Naive thymus-derived CD8-positive, alpha-beta T cell (primary cell): Measurements from ENCODE around the gene SIN3B. TPM values are rescaled to one million over a fixed set of nuclear protein-coding genes. Genes with fewer than 3 reads are reported as not detected.
A peak's percentile ranks its signal among the peaks of the same experiment; 100 is the strongest.
"Not testable (repeated sequence)": the region's sequence is repeated elsewhere in the genome, so short reads cannot be mapped to it uniquely, and the experiment has no call there.

Experiments
- ATAC-seq, 2 donors: fragments of 150-1000 bp; cut with Tn5 transposase in 1 of 2; sonication (Bioruptor Pico), chemical (Tn5 transposase) in 1 of 2; 1 replicate in 1 of 2; 2 replicates in 1 of 2; pipeline ENCODE4 v1.10.0; 2021; ENCODE audit warnings: mild to moderate bottlenecking in 2 of 2, moderate library complexity in 2 of 2
- POLR2A ChIA-PET: fragments of 350-600 bp; sonication (Branson Sonifier 250); formaldehyde crosslinking; loops from one replicate; lab custom pipeline; 2021; ENCODE audit warnings: antibody characterized with exemption; lab: Charles Lee
- DNase-seq, 10 donors: peaks; one replicate each; pipeline versions ENCODE4 v3.0.0 to v3.0.0-alpha.2; 2020 to 2022
- H3K27ac Mint-ChIP-seq, 10 donors: one replicate each; pipeline ENCODE4 v1.8.0; 2020 to 2022; ENCODE audit warnings: mild to moderate bottlenecking in 10 of 10, mixed read lengths in 10 of 10, moderate library complexity in 4 of 10, inconsistent platforms in 1 of 10
- H3K27me3 Mint-ChIP-seq, 5 donors: one replicate each; pipeline ENCODE4 v1.8.0; 2021 to 2022; ENCODE audit warnings: mixed read lengths in 5 of 5
- H3K36me3 Mint-ChIP-seq, 3 donors: one replicate each; pipeline ENCODE4 v1.8.0; 2020 to 2022; ENCODE audit warnings: mixed read lengths in 3 of 3, mild to moderate bottlenecking in 2 of 3, inconsistent platforms in 1 of 3
- H3K4me1 Mint-ChIP-seq, 4 donors: one replicate each; pipeline ENCODE4 v1.8.0; 2021 to 2022; ENCODE audit warnings: mixed read lengths in 4 of 4
- H3K4me3 Mint-ChIP-seq, 10 donors: one replicate each; pipeline ENCODE4 v1.8.0; 2020 to 2022; ENCODE audit warnings: mild to moderate bottlenecking in 10 of 10, mixed read lengths in 10 of 10, moderate library complexity in 6 of 10, inconsistent platforms in 1 of 10
- H3K9me3 Mint-ChIP-seq, 9 donors: one replicate each; pipeline ENCODE4 v1.8.0; 2020 to 2022; ENCODE audit warnings: mixed read lengths in 9 of 9, mild to moderate bottlenecking in 3 of 9, inconsistent platforms in 1 of 9, moderate library complexity in 1 of 9
- polyA plus RNA-seq, 3 donors: library from polyadenylated mRNA; unstranded; fragments of 300-500 nt; fragmentation: Illumina TruSeq; gene quantifications; one replicate each; pipeline ENCODE4 v1.2.3, GENCODE V29; 2021
- total RNA-seq, 8 experiments: library from RNA in 2 of 8; stranded (reverse) in 2 of 8; gene quantifications; one replicate each; pipeline ENCODE4 v1.2.3 and lab custom pipeline; 2021 to 2026

The SIN3B gene
- total and polyA plus RNA-seq, 5 experiments from 2014 or later, result 2.2 to 104 (median 5.2) TPM

DNA sequence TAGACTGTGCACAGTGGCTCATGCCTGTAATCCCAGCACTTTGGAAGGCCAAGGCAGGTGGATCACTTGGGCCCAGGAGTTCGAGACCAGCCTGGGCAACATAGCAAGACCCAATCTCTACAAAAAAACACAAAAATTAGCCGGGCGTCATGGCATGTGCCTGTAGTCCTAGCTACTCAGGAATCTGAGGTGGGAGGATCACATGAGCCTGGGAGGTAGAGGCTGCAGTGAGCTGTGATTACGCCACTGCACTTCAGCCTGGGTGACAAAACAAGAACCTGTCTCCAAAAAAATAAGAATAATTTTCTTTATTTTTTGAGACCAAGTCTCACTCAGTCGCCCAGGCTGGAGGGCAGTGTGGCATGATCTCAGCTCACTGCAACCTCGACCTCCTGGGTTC, 30.9 kb upstream of the SIN3B start:
- ATAC-seq, H3K4me3 Mint-ChIP-seq, H3K27ac Mint-ChIP-seq, H3K4me1 Mint-ChIP-seq, H3K27me3 Mint-ChIP-seq, DNase-seq, POLR2A ChIA-PET, H3K36me3 Mint-ChIP-seq: not testable (repeated sequence)
- H3K9me3 Mint-ChIP-seq, result peaks cover 0 to 12% (median 0%) of the 10 kb centered on the region in 9 donors

DNA sequence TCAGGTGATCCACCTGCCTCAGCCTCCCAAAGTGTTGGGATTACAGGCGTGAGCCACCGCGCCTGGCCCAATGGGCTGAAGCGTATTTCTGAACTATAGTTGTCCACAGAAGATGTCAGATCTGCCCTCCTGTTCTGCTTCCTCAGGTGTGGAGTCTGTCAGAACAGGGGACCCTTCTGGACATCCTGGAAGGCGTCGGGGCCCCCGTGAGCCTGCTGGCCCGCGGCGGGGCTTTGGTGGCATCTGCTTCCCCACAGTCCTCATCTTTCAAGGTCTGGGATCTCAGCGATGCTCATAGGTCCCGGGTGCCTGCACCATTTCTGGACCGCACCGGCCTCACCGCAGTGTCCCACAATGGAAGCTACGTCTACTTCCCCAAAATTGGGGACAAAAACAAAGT, 29.5 kb upstream of the SIN3B start:
- POLR2A ChIA-PET, result no interaction called here
- Mint-ChIP-seq H3K4me1 (peaks cover 0 to 9% (median 0%) of the 10 kb centered on the region in 4 donors), H3K36me3 (peaks cover 0 to 7% (median 0%) of the 10 kb centered on the region in 3 donors), H3K27me3 (no peaks in the 10 kb centered on the region), H3K9me3 (peaks cover 0 to 12% (median 0%) of the 10 kb centered on the region in 9 donors), H3K4me3 (no peak overlapping the region), H3K27ac (no peak overlapping the region)
- DNase-seq (no peak), ATAC-seq (no peak)

DNA sequence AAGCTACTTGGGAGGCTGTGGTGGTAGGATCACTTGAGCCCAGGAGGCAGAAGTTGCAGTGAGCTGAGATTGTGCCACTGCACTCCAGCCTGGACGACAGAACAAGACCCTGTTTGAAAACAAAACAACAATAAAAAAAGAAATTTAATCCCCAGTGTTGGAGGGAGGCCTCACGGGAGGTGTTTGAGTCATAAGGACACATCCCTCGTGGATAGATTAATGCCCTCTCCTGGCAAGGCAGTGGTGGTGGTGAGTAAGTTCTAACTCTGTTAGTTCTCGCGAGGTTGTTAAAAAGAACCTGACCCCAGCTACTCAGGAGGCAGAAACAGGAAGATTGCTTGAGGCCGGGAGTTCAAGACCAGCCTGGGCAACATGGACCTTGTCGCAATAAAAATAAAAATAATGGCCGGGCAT, 27.6 kb upstream of the SIN3B start:
- peaks cover 0 to 9% (median 0%) of the 10 kb centered on the region in 4 donors for H3K4me1 Mint-ChIP-seq
- H3K27ac Mint-ChIP-seq, result no peak overlapping the region
- DNase-seq, result no peak
- H3K36me3 Mint-ChIP-seq, result no peaks in the 10 kb centered on the region
- no peak for ATAC-seq
- H3K9me3 Mint-ChIP-seq, result peaks cover 0 to under 1% (median 0%) of the 10 kb centered on the region in 9 donors
- H3K4me3 Mint-ChIP-seq, result no peak overlapping the region
- H3K27me3 Mint-ChIP-seq, result no peaks in the 10 kb centered on the region
- POLR2A ChIA-PET, result no interaction called here

DNA sequence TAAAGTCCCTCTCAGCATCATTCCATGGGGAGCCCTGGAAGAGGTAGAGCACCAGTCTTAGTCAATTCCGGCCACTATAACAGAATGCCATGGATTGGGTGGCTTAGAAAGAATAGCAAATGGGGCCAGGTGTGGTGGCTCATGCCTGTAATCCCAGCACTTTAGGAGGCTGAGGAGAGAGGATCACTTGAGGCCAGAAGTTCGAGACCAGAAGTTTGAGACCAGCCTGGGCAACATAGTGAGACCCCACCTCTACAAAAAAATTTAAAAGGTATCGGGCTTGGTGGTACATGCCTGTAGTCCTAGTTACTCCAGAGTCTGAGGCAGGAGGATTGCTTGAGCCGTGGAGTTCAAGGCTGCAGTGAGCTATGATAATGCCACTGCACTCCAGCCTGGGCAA, 25.0 kb upstream of the SIN3B start:
- Mint-ChIP-seq H3K4me1 (peaks cover 0 to 9% (median 0%) of the 10 kb centered on the region in 4 donors), H3K9me3 (no peaks in the 10 kb centered on the region)
- POLR2A ChIA-PET, result no interaction called here

DNA sequence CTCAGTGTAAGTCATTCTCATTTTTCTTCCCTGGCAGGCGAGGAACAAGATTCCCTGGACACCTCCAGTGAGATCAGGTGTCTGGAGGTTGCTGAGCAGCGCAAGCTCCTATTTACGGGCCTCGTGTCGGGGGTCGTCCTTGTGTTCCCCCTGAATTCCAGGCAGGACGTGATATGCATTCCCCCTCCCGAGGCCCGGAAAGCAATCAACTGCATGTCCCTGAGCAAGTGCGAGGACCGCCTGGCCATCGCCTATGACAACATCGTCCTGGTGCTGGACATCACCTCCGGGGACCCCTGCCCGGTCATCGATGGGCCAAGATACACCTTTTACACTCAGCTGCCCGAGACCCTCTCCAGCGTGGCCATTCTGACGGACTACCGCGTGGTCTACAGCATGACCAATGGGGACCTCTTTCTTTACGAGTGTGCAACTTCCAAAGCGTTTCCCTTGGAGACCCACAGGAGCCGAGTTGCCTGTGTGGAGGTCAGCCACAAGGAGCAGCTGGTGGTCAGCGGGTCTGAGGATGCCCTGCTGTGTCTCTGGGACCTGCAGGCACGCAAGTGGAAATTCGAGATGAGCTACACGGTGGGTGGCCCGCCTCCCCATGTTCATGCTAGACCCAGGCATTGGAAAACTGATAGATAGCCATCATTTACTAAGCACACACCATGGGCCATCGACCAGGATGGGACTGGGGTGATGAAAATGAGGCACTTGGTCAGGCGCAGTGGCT, 21.5 kb upstream of the SIN3B start:
- H3K4me1 Mint-ChIP-seq, result peaks cover 0 to 5% (median 0%) of the 10 kb centered on the region in 4 donors
- H3K27ac Mint-ChIP-seq, result peak overlapping the region in 1 of 10 donors; percentile 29
- ATAC-seq, result no peak
- DNase-seq, result no peak
- H3K27me3 Mint-ChIP-seq, result no peaks in the 10 kb centered on the region
- POLR2A ChIA-PET, result no interaction called here
- H3K4me3 Mint-ChIP-seq, result no peak overlapping the region
- peaks cover 0 to 8% (median 0%) of the 10 kb centered on the region in 9 donors for H3K9me3 Mint-ChIP-seq
- peaks cover 0 to under 1% (median 0%) of the 10 kb centered on the region in 3 donors for H3K36me3 Mint-ChIP-seq

More for the DNA sequence above, 25.0 kb upstream of the SIN3B start:
- DNase-seq (no peak), ATAC-seq (no peak)
- no peak overlapping the region for H3K4me3 Mint-ChIP-seq
- no peaks in the 10 kb centered on the region for H3K27me3 Mint-ChIP-seq
- H3K27ac Mint-ChIP-seq, result no peak overlapping the region
- H3K36me3 Mint-ChIP-seq, result no peaks in the 10 kb centered on the region

DNA sequence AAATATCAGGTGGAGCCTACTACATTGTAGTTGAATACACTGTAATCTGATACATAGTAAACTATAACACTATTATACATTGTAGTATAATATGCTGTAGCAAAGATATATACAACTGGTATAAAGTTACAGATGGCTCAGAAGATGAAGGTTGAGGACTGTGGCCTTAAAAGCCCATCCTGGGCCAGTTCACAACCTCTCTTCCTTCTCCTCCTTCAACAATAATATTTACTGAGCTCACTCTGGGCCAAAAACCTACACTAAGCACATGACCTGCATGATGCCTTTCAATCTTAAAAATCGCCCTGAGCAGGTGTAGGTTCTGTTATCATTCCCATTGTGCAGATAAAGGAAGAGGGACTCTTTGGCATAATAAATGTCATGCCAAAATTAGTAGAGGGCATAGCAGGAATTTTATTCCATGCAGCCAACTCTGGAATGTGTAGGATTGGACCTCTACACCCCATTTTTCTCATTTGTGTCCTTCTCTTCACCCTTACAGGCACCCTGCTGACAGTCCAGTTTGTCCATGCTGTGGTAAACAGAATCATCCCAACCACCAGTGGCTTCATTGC, 14.6 kb upstream of the SIN3B start:
- Mint-ChIP-seq H3K27me3 (peaks cover 0 to 7% (median 4%) of the 10 kb centered on the region in 5 donors), H3K4me1 (no peaks in the 10 kb centered on the region), H3K27ac (no peak overlapping the region), H3K36me3 (peaks cover 0 to 10% (median 7%) of the 10 kb centered on the region in 3 donors), H3K9me3 (peaks cover 0 to 40% (median 3%) of the 10 kb centered on the region in 9 donors), H3K4me3 (no peak overlapping the region)
- POLR2A ChIA-PET, result no interaction called here
- no peak for ATAC-seq
- DNase-seq, result no peak

DNA sequence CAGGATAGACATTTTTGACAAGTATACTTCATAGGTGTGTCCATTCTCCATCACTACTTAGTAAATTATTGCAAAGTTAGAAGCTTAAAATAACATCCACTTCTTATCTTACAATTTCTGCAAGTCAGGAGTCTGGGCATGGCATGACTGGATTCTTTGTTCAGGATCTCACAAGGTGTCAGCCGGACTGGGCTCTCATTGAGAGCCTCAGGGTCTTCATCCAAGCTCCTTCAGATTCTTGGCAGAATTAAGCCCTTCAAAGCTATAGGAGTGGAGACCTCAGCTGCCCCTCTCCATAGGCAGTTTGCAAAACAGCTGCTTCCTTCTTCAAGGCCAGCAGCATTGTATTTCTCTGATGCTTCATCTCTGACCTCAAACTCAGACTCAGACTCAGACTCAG, 9.1 kb upstream of the SIN3B start:
- Mint-ChIP-seq H3K27ac (no peak overlapping the region), H3K4me1 (peaks cover under 1 to 5% (median 4%) of the 10 kb centered on the region in 4 donors), H3K36me3 (peaks cover 0 to 10% (median 3%) of the 10 kb centered on the region in 3 donors), H3K9me3 (peaks cover 0 to 17% (median 2%) of the 10 kb centered on the region in 9 donors), H3K4me3 (no peak overlapping the region), H3K27me3 (peaks cover 4 to 17% (median 8%) of the 10 kb centered on the region in 5 donors)
- POLR2A ChIA-PET, result no interaction called here
- DNase-seq (no peak), ATAC-seq (no peak)

DNA sequence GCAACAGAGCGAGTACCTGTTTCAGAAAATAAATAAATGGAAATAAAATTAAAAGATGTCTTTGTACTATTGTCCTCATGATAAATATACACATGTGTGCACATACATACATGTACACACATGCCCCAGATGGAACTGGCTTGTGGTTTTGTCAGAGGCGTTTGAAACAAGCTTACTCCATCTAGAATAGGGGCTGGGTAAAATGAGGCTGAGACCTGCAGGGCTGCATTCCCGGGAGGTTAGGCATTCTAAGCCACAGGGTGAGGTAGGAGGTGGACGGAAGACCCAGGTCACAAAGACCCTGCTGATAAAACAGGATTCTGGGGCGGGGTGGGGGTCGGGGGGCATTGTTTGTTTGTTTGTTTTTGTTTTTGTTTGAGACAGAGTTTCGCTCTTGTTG, 8.1 kb upstream of the SIN3B start:
- H3K4me1 Mint-ChIP-seq, result peaks cover 7 to 14% (median 12%) of the 10 kb centered on the region in 4 donors
- peaks cover 0 to 7% (median 1%) of the 10 kb centered on the region in 9 donors for H3K9me3 Mint-ChIP-seq
- peak in 1 of 10 donors; percentile 28 for DNase-seq
- POLR2A ChIA-PET, result no interaction called here
- H3K36me3 Mint-ChIP-seq, result peaks cover 0 to 5% (median 0%) of the 10 kb centered on the region in 3 donors
- H3K27ac Mint-ChIP-seq, result peak overlapping the region in 1 of 10 donors; percentile 18
- peaks cover 11 to 26% (median 15%) of the 10 kb centered on the region in 5 donors for H3K27me3 Mint-ChIP-seq
- no peak overlapping the region for H3K4me3 Mint-ChIP-seq
- ATAC-seq, result no peak

DNA sequence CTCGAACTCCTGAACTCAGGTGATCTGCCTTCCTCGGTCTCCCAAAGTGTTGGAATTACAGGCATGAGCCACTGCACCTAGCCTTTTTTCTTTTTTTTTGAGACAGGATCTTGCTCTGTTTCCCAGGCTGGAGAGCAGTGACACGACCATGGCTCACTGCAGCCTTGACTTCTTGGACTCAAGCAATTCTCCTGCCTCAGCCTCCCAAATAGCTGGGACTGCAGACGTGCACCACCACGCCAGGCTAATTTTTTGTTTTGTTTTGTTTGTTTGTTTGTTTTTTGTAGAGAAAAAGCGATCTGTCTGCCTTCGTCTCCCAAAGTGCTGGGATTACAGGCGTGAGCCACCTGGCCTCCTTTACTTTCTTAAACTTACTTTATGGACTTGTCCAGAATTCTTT, 6.5 kb upstream of the SIN3B start:
- POLR2A ChIA-PET, result no interaction called here

DNA sequence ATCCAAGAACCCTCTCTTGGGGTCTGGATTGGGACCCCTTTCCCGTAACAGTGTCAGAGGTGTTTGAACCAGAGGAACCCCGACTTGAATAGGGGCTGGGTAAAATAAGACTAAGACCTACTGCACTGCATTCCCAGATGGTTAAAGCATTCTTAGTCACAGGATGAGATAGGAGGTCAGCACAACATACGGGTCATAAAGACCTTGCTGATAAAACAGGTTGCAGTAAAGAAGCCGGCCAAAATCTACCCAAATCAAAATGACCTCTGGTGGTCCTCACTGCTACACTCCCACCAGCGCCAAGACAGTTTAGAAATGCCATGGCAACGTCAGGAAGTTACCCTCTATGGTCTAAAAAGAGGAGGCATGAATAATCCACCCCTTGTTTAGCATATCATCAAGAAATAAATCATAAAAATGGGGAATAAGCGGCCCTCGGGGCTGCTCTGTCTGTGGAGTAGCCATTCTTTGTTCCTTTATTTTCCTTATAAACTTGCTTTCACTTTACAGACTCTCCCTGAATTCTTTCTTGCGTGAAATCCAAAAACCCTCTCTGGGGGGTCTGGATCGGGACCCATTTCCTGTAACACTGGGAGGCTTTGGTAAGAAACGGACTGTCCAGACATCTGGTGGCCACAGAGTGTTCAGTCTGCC, 4.4 kb upstream of the SIN3B start:
- Mint-ChIP-seq H3K9me3 (no peaks in the 10 kb centered on the region), H3K36me3 (no peaks in the 10 kb centered on the region), H3K27me3 (peaks cover 14 to 29% (median 20%) of the 10 kb centered on the region in 5 donors), H3K4me1 (peaks cover 11 to 23% (median 21%) of the 10 kb centered on the region in 4 donors), H3K4me3 (peak overlapping the region in 9 of 10 donors; percentile 3 to 76 (median 65)), H3K27ac (peak overlapping the region in 1 of 10 donors; percentile 22)
- POLR2A ChIA-PET, result no interaction called here
- peak in 1 of 10 donors; percentile 32 for DNase-seq
- ATAC-seq, result no peak

More for the DNA sequence above, 6.5 kb upstream of the SIN3B start:
- no peak overlapping the region for H3K27ac Mint-ChIP-seq
- H3K9me3 Mint-ChIP-seq, result peaks cover 0 to under 1% (median 0%) of the 10 kb centered on the region in 9 donors
- peaks cover 9 to 19% (median 17%) of the 10 kb centered on the region in 4 donors for H3K4me1 Mint-ChIP-seq
- DNase-seq, result peak in 1 of 10 donors; percentile 8
- no peak for ATAC-seq
- no peak overlapping the region for H3K4me3 Mint-ChIP-seq
- H3K27me3 Mint-ChIP-seq, result peaks cover 14 to 29% (median 20%) of the 10 kb centered on the region in 5 donors
- no peaks in the 10 kb centered on the region for H3K36me3 Mint-ChIP-seq

DNA sequence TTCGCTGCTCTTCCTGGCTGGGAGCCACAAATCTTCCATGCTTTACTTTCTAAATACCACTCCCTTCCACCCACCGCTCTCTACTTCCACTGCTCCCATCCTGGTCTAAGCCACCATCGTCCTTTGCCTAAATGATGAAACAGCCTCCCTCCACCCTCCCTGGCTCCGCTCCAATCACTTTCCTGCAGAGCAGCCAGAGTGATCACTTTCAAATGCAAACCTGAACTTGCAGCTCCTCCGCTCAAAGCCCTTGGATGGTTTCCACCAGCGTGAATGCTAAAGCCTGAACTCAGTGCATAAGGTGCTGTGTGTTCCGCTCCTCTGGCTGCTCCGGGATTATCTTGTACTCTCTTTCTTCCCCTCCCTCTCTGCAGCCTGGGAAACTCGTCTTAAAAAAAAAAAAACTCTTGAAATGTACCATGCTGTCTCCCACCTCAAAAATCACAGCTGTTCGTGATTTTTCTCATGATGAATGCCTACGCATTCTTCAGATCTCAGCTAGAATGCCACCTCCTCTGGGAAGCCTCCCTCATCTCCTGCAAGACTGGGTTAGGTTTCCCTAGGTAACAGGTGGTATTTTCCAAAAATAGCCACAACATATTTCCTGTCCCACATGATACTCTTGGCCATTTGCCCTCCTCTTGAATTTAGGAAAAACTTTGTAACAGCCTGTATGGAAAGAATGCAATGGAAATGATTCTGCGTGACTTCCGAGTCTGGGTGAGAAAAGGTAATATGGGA, 3.7 kb upstream of the SIN3B start:
- Mint-ChIP-seq H3K4me3 (peak overlapping the region; percentile 3 to 76 (median 66)), H3K9me3 (no peaks in the 10 kb centered on the region), H3K36me3 (no peaks in the 10 kb centered on the region), H3K27me3 (peaks cover 14 to 29% (median 20%) of the 10 kb centered on the region in 5 donors), H3K27ac (no peak overlapping the region), H3K4me1 (peaks cover 12 to 30% (median 28%) of the 10 kb centered on the region in 4 donors)
- ATAC-seq, result no peak
- peak in 1 of 10 donors; percentile 7 for DNase-seq
- POLR2A ChIA-PET, result no interaction called here

DNA sequence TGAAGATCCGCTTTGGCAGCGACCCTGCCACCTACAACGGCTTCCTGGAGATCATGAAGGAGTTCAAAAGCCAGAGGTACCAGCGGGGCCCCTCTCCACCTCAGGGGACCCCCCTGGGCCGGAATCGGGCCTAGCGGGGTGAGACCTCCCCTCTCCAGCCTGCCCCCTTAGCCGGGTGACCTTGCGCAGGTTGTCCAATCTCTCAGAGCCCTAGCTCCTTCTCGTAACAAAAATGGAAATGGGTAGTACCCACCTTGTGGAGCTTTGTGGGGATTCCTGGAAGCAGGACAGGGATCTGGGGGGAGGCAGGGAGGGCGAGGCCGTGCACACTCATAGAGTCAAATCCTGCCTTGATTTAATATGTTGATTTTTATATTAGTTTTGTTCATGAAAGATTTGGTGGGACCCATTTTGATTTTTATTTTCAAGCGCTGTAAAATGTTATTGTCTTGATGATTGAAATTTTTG, 658 bp downstream of the SIN3B start:
- ATAC-seq (no peak), DNase-seq (peak in 1 of 10 donors; percentile 1)
- Mint-ChIP-seq H3K4me3 (peak overlapping the region; percentile 76 to 91 (median 84)), H3K27ac (peak overlapping the region; percentile 47 to 93 (median 88)), H3K9me3 (no peaks in the 10 kb centered on the region), H3K36me3 (peaks cover 0 to 38% (median 9%) of the 10 kb centered on the region in 3 donors), H3K27me3 (peaks cover 10 to 20% (median 13%) of the 10 kb centered on the region in 5 donors), H3K4me1 (peaks cover 16 to 51% (median 35%) of the 10 kb centered on the region in 4 donors)
- POLR2A ChIA-PET, result interaction anchor here (0.6 kb wide), 1 partner anchor 506 kb away, joined by 3 read pairs; no protein-coding TSS in a partner anchor
